CD4-positive, alpha-beta T cell treated with Interferon gamma for 1 hour (primary cell): ENCODE measurements around the gene C1RL.

Experiments used
- DNase-seq: peaks from one replicate; pipeline ENCODE4 v3.0.0-alpha.2; 2020

Gene C1RL

GRCh38 chr12:7136676-7137075 is 27.7 kb upstream of the C1RL start:
- DNase-seq: no peak

GRCh38 chr12:7136071-7136470 is 27.1 kb upstream of the C1RL start:
- no peak for DNase-seq

- no peak for DNase-seq
These were observed 25.6 kb upstream of the C1RL start for GRCh38 chr12:7134396-7135166.

GRCh38 chr12:7131502-7131866 is 22.5 kb upstream of the C1RL start:
- peak; percentile 11 for DNase-seq

- peak; percentile 48 for DNase-seq
These were observed 21.9 kb upstream of the C1RL start for GRCh38 chr12:7130701-7131501.

GRCh38 chr12:7129872-7130691 is 21.1 kb upstream of the C1RL start, which contains the start of gene CLSTN3:
Gene CLSTN3 (plus strand): TSS chr12:7130371. CDS start chr12:7130649, 278 bp downstream.
- peak; percentile 83 for DNase-seq

GRCh38 chr12:7129287-7129871 is 20.4 kb upstream of the C1RL start:
- no peak for DNase-seq

- DNase-seq: no peak
These were observed 19.8 kb upstream of the C1RL start, which contains the start of gene RBP5 for GRCh38 chr12:7128681-7129286. Gene RBP5 (minus strand): TSS chr12:7128889. CDS start chr12:7128775, 114 bp downstream.

- DNase-seq: no peak
These were observed 19.1 kb upstream of the C1RL start for GRCh38 chr12:7127916-7128626.

GRCh38 chr12:7125632-7126227 is 16.7 kb upstream of the C1RL start:
- no peak for DNase-seq

- DNase-seq: no peak
These were observed 14.9 kb upstream of the C1RL start for GRCh38 chr12:7123806-7124522.

- DNase-seq: no peak
These were observed 14.1 kb upstream of the C1RL start for GRCh38 chr12:7122811-7123769.

- no peak for DNase-seq
These were observed 12.3 kb upstream of the C1RL start for GRCh38 chr12:7121324-7121723.

- DNase-seq: no peak
These were observed 11.2 kb upstream of the C1RL start for GRCh38 chr12:7120166-7120565.

GRCh38 chr12:7118881-7119280 is 9.9 kb upstream of the C1RL start:
- DNase-seq: no peak

GRCh38 chr12:7117670-7118069 is 8.7 kb upstream of the C1RL start:
- DNase-seq: no peak

- no peak for DNase-seq
These were observed 7.9 kb upstream of the C1RL start for GRCh38 chr12:7116916-7117315.

- no peak for DNase-seq
These were observed 7.2 kb upstream of the C1RL start for GRCh38 chr12:7116196-7116595.

GRCh38 chr12:7114851-7115250 is 5.8 kb upstream of the C1RL start:
- DNase-seq: no peak
